Natural killer cell treated with Interleukin-12 subunit alpha and Interleukin-12 subunit beta and Interleukin-15 and Interleukin-18, amount 100 ng/mL, for 72 hours (primary cell): ENCODE measurements around the gene YKT6. TPM values are rescaled to one million over a fixed set of nuclear protein-coding genes. Genes with fewer than 3 reads are reported as not detected.

Experiments used
- ATAC-seq, 2 donors: fragments of 150-1000 bp; cut with Tn5 transposase in 1 of 2; sonication (Bioruptor Pico), chemical (Tn5 transposase) in 1 of 2; 2 replicates each; pipeline ENCODE4 v1.10.0; 2021
- DNase-seq: peaks from one replicate; pipeline ENCODE4 v3.0.0; 2022; ENCODE audit warnings: low spot score
- H3K27ac Mint-ChIP-seq, 2 donors: 1 replicate in 1 of 2; 2 replicates in 1 of 2; pipeline ENCODE4 v1.8.0; 2022; ENCODE audit warnings: mixed read lengths in 2 of 2, mild to moderate bottlenecking in 1 of 2, moderate library complexity in 1 of 2
- H3K27me3 Mint-ChIP-seq, 2 donors: 1 replicate in 1 of 2; 2 replicates in 1 of 2; pipeline ENCODE4 v1.8.0; 2022; ENCODE audit warnings: mixed read lengths in 2 of 2
- H3K36me3 Mint-ChIP-seq: one replicate; pipeline ENCODE4 v1.8.0; 2022; ENCODE audit warnings: mixed read lengths
- H3K4me1 Mint-ChIP-seq, 2 donors: 1 replicate in 1 of 2; 2 replicates in 1 of 2; pipeline ENCODE4 v1.8.0; 2022; ENCODE audit warnings: low read depth in 2 of 2, mixed read lengths in 2 of 2, mild to moderate bottlenecking in 1 of 2
- H3K4me3 Mint-ChIP-seq: one replicate; pipeline ENCODE4 v1.8.0; 2022; ENCODE audit warnings: mixed read lengths
- H3K9me3 Mint-ChIP-seq: 2 replicates; pipeline ENCODE4 v1.8.0; 2022; ENCODE audit warnings: mixed read lengths
- total RNA-seq, 2 donors: library from RNA; stranded (reverse); gene quantifications; one replicate each; pipeline ENCODE4 v1.2.3, GENCODE V29; 2022

The YKT6 gene
- total RNA-seq, 2 donors from 2014 or later = 93.1 to 99.3 TPM

GRCh38 chr7:44262031-44262430 is 61.3 kb downstream of the YKT6 start:
- Mint-ChIP-seq H3K27ac (no peak overlapping the region), H3K9me3 (no peaks in the 10 kb centered on the region), H3K36me3 (no peaks in the 10 kb centered on the region), H3K27me3 (no peaks in the 10 kb centered on the region), H3K4me1 (peaks cover 24 to 26% of the 10 kb centered on the region in 2 donors), H3K4me3 (no peak overlapping the region)
- no peak for DNase-seq
- no peak for ATAC-seq

- no peak for ATAC-seq
- no peak for DNase-seq
- Mint-ChIP-seq H3K27me3 (no peaks in the 10 kb centered on the region), H3K36me3 (no peaks in the 10 kb centered on the region), H3K9me3 (no peaks in the 10 kb centered on the region), H3K4me3 (no peak overlapping the region), H3K27ac (no peak overlapping the region), H3K4me1 (peaks cover 12 to 14% of the 10 kb centered on the region in 2 donors)
Observed at GRCh38 chr7:44263326-44264082, 62.7 kb downstream of the YKT6 start.

Other genes starting within 250 kb of the YKT6 start
- gene SPDYE1, start 203.1 kb upstream of the YKT6 start, total RNA-seq = not detected
- gene DBNL, start 156.3 kb upstream of the YKT6 start, total RNA-seq = 100 to 1,000 TPM; 173 to 202 TPM
- not detected for gene PGAM2, start 135.4 kb upstream of the YKT6 start, total RNA-seq
- gene POLM, start 118.4 kb upstream of the YKT6 start, total RNA-seq = 10 to 100 TPM; 25.9 to 66.9 TPM
- 1 to 10 TPM; 1.0 to 2.4 TPM for gene AEBP1, start 96.6 kb upstream of the YKT6 start, total RNA-seq
- gene POLD2, start 77.4 kb upstream of the YKT6 start, total RNA-seq = 100 to 1,000 TPM; 101 to 229 TPM
- not detected for gene MYL7, start 59.6 kb upstream of the YKT6 start, total RNA-seq
- gene GCK, start 11.5 kb upstream of the YKT6 start, total RNA-seq = under 1 TPM in 1 of 2 donors, not detected in 1; 0.24 TPM
- under 1 TPM in 1 of 2 donors, not detected in 1; 0.10 TPM for gene CAMK2B, start 124.6 kb downstream of the YKT6 start, total RNA-seq